Activated CD8-positive, alpha-beta memory T cell treated with anti-CD3 and anti-CD28 coated beads, Interleukin-2, amount 50 U/mL, for 4 hours (primary cell): ENCODE measurements around the gene KANSL1L.

ENCODE experiments used
- DNase-seq: peaks from one replicate; pipeline ENCODE4 v3.0.0-alpha.2; 2020

KANSL1L gene

DNA sequence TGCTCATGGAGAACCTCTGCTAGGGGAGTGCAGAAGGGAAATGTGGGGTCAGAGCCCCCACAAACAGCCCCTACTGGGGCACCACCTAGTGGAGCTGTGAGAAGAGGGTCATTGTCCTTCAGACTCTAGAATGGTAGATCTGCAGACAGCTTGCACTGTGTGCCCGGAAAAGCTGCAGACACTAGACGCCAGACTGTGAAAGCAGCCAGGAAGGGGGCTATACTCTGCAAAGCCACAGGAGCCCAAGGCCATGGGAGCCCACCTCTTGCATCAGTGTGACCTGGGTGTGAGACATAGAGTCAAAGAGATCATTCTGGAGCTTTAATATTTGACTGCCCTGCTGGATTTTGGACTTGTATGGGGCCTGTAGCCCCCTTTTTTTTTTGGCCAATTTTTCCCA is 107.9 kb downstream of the KANSL1L start:
- DNase-seq = no peak

DNA sequence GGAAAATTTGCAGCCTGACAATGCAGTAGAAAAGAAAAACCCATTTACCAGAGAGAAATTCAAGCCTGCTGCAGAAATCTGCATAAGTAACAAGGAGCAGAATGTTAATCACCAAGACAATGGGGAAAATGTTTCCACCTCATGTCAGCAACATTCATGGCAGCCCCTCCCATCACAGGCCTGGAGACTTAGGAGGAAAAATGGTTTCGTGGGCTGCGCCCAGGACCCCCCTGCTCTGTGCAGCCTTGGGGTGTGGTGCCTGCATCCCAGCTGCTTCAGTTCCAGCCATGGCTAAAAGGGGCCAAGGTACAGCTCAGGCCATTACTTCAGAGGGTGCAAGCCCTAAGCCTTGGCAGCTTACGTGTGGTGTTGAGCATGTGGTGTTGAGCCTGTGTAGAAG is 115.4 kb downstream of the KANSL1L start:
- DNase-seq = no peak

DNA sequence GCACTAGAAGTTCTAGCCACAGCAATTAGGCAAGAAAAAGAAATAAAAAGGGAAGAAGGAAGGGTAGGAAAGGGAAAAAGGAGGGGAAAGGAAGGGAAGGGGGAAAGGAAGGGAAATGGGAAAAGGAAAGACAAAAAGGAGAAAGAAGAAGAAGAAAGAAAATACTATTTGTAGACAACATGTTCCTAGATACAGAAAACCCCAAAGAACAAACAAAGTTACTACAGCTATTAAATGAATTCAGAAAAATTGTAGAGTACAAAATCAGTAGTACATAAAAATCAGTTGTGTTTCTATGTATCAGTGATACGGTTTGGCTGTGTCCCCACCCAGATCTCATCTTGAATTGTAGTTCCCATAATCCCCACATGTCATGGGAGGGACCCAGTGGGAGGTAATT is 116.5 kb downstream of the KANSL1L start:
- no peak for DNase-seq

DNA sequence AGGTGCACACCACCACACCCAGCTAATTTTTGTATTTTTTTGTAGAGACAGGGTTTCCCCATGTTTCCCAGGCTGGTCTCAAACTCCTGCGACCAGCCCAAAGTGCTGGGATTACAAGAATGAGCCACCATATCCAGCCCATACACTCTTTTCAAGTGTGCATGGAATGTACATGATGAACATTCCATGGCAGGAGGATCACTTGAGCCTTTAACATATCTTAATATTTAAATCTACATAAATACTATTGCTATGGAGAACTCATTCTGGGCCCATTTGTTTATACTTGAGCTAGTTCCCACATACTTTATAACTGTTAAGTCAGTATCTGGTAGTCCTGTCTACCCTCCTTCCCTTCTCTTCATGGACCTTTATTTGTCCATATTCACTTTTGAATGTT is 120.3 kb downstream of the KANSL1L start:
- DNase-seq = no peak

- no peak for DNase-seq
These were observed 121.4 kb downstream of the KANSL1L start for GRCh38 chr2:210049831-210050230.

DNA sequence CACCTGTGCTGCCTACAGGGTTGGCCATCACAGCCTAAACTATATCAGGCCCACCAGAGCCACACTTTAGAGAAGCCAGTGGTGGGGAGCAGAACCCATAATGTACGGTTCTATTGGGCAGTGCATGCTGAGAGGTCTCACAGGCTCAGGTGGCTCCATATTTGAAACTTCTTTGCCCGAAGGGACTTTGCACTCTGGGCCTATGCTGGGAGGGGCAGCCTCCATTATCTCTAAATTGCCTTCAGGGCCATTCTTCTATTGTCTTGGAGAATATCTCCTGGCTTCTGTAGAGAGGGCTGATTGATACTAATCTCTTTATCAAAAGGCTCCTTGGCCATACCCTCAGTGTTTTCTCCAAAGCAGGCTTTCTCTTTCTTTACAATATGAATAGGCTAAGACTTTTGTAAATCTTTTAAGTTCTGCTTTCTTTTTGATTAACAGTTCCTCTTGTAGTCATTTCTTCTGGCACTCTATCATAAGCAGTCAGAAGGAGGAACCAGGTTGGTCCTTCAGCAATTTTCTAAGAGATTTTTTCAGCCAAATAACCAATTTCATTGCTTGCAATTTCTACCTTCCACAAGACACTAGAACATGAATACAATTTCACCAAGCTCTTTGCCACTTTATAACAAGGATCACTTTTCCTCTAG is 124.2 kb downstream of the KANSL1L start:
- no peak for DNase-seq

GRCh38 chr2:210038078-210038477 is 133.1 kb downstream of the KANSL1L start:
- DNase-seq = no peak

DNA sequence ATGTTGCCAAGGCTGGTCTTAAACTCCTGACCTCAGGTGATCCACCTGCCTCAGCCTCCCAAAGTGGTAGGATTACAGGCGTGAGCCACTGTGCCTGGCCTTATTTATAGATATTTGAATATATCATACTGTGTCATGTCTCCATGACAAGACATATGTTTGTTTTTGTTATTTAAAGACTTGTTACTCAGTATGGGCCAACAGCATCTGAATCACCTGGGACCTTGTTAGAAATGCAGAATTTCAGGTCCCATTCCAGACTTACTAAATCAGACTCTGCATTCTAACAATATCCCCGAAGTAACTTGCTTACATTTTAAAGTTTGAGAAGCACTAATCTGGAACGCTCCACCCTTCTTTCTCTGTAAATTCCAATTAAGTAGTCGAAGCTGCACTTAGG is 135.5 kb downstream of the KANSL1L start:
- DNase-seq = no peak

- no peak for DNase-seq
These were observed 137.0 kb downstream of the KANSL1L start for GRCh38 chr2:210034087-210034683.

DNA sequence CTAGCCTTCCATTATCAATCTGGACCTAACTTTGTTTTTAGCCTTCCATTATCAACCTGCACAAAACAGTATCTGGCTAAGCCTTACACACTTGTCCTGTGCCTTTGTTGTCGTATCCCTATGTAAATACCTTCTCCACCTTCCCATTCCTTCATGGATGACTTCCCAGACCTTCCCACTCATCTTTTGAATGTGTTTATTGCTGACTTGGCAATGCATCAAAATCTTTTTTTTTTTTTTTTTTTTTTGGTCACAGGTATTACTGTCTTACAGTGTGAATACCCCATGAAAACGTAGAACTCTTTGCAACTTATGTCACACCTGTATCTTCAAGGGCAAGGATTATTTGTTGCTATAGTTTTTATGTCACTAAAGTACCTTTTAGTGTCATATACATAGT is 143.0 kb downstream of the KANSL1L start:
- DNase-seq = no peak

GRCh38 chr2:210027608-210028007 is 143.6 kb downstream of the KANSL1L start:
- DNase-seq = no peak

GRCh38 chr2:210022824-210023223 is 148.4 kb downstream of the KANSL1L start:
- DNase-seq = no peak

GRCh38 chr2:210020138-210020537 is 151.1 kb downstream of the KANSL1L start:
- no peak for DNase-seq

GRCh38 chr2:210009896-210010295 is 161.3 kb downstream of the KANSL1L start:
- DNase-seq = no peak

- no peak for DNase-seq
These were observed 162.1 kb downstream of the KANSL1L start for GRCh38 chr2:210009126-210009525.

DNA sequence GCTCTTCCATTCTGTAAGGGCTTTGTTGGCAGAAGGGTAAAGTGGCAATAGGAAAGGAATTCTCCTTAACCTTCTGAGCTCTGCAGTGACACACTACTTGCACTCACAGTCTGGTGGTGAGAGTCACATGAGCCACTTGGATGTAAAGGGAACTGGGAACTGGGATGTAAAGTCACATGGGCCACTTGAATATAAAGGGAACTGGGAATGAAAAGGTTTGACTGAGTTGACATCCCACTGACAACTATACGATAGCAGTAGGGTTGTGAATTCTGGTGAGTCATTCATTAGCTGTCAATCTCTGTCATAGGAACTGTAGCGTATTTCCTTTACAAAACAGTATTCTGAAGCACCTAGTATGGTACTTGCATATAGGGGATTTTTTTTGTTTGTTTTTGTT is 163.3 kb downstream of the KANSL1L start:
- no peak for DNase-seq

DNA sequence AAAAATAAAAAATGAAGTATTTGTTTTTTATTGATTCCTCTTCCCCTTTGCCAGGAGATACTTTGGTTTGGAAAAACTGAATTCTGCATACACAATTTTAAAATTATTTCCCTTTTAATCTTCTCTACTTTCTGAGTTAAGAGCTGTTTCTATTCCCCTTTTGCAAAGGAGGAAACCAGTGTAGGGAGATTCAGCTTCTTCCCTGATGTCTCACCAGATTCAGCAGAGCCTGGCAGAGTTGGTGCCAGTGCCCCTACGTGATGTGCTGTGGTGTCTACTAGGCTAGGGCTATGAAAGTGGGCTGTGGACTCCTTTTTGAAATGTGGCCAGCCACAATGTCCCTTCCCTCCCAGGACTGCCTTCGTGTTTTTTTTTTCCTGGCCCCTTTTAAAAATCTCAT is 166.3 kb downstream of the KANSL1L start:
- no peak for DNase-seq

- no peak for DNase-seq
These were observed 167.8 kb downstream of the KANSL1L start for GRCh38 chr2:210003359-210003758.

DNA sequence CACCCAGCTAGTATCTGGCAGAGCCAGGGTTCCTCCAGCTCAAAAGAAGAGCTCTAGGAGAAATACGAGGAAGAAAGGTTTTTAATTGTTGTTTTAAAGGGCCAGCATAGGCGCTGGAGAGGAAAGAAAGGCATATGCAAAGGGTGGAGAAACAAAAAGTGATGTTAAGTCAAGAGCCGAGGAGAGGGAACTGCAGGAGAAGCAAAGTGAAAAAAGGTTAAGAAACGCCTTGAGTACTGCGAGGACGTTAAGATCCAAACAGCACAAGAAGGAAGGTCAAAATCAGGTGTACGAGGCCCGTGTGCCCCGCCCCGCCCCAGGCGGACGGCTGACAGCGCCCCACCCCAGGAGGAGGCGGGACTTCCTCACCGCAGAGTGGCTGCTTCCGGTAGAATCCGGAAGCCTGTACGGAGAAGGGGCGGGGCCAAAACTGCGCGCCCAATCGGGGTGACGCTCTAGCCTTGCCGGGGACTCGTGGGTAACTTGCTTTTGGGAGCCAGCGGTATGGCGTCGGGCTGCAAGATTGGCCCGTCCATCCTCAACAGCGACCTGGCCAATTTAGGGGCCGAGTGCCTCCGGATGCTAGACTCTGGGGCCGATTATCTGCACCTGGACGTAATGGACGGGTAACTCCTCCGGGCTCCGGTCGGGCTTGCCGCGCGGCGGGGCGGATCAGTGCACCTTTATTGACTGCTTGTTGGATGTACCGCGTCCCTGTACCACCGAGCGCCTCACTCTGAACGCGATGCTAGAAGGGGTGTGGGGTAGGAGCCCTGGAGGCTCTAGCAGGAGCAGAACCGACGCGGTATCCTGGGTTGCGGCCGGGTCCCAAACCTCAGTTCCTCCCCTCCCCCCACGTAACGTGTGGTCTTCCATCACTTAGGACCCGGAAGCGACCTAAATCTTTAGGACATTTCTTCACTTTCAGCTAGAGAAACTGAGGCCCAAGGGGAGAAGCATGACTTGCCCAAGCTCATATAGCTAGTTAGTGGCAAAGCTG is 168.8 kb downstream of the KANSL1L start, which contains the start of gene RPE:
Gene RPE, plus strand, starts transcription at position 481 of the 1,000 bp plus-strand sequence. Its CDS starts 24 bp downstream, at position 505.
- peak; percentile 99 for DNase-seq

DNA sequence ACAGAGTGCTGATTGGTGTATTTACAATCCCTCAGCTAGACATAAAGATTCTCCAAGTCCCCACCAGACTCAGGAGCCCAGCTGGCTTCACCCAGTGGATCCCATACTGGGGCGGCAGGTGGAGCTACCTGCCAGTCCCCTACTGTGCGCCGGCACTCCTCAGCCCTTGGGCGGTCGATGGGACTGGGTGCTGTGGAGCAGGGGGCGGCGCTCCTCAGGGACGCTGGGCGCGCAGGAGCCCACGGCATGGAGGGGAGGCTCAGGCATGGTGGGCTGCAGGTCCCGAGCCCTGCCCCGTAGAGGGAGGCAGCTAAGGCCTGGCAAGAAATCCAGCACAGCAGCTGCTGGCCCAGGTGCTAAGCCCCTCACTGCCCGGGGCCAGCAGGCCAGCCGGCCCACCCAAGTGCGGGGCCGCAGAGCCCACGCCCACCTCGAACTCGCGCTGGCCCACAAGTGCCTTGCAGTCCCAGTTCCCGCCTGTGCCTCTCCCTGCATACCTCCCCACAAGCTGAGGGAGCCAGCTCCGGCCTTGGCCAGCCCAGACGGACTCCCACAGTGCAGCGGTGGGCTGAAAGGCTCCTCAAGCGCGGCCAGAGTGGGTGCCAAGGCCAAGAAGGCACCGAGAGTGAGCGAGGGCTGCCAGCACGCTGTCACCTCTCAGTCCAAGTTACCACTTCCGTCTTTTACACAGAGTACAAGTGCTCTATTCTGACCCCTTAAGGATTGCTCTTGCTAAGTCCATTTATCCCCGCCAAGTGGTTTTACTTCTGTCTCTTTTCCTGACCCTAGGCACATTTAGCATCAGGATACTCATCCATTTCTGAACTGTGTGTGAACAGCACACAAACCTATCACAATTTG is 170.5 kb downstream of the KANSL1L start:
- no peak for DNase-seq

GRCh38 chr2:209998596-209998995 is 172.6 kb downstream of the KANSL1L start:
- no peak for DNase-seq

DNA sequence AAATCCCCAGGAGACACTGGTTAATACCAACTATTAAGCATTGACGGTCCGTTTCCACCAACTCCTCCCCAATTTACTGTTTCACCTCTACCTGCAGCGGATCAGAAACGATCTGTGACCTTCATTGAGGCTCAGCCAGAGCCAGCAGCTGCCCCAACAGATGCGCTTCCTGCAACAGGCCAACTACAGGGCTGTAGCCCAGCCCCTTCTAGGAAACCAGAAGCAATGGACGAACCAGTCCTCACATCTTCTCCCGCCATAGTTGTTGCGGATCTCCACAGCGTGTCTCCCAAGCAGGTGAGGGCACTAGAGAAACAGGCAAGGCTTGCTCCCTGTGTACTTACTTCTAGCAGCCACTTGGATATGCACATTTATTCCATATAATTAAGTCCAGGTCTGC is 177.2 kb downstream of the KANSL1L start:
- no peak for DNase-seq

DNA sequence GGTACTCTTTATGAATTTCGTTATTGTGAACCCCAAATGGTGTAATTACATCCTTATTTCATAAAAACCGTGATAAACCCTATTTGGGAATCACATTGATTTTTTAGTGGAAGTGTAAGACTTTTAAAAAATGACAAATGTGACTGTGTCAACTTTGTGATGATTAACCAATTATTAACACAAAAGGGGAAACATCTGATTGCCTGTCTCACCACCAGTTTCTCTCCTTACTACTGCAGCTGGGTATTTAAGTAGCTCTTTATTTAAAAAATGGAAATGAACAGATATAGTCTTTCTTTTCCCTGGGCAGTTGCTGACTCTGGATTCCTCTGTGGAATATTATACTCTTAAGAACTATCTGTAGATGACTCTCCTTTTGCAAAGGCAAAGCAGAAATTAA is 180.4 kb downstream of the KANSL1L start:
- no peak for DNase-seq
